ENCODE results near the gene MOB2. TPM values are rescaled to one million over a fixed set of nuclear protein-coding genes. Genes with fewer than 3 reads are reported as not detected.

MOB2 gene
- total and polyA plus RNA-seq, 2 of the 13 experiments (the other 11 are each of a cell fraction or from before 2014, with no cell fraction given) = 21.8 to 27.7 TPM

GRCh38 chr11:1473011-1473628 is 13.5 kb downstream of the MOB2 start (continued):
- TF ChIP-seq, protein P1, sequence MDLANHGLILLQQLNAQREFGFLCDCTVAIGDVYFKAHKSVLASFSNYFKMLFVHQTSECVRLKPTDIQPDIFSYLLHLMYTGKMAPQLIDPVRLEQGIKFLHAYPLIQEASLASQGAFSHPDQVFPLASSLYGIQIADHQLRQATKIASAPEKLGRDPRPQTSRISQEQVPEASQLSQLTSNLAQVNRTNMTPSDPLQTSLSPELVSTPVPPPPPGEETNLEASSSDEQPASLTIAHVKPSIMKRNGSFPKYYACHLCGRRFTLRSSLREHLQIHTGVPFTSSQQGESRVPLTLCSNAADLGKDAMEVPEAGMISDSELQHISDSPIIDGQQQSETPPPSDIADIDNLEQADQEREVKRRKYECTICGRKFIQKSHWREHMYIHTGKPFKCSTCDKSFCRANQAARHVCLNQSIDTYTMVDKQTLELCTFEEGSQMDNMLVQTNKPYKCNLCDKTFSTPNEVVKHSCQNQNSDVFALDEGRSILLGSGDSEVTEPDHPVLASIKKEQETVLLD (CRISPR knock-in tag; IDR thresholded peaks at IDR 0.05; ENCODE audit: low read depth) = no peak
- TF ChIP-seq RBM22 (optimal IDR thresholded peaks at IDR 0.05; ENCODE audit: low read length) = no peak

DNA sequence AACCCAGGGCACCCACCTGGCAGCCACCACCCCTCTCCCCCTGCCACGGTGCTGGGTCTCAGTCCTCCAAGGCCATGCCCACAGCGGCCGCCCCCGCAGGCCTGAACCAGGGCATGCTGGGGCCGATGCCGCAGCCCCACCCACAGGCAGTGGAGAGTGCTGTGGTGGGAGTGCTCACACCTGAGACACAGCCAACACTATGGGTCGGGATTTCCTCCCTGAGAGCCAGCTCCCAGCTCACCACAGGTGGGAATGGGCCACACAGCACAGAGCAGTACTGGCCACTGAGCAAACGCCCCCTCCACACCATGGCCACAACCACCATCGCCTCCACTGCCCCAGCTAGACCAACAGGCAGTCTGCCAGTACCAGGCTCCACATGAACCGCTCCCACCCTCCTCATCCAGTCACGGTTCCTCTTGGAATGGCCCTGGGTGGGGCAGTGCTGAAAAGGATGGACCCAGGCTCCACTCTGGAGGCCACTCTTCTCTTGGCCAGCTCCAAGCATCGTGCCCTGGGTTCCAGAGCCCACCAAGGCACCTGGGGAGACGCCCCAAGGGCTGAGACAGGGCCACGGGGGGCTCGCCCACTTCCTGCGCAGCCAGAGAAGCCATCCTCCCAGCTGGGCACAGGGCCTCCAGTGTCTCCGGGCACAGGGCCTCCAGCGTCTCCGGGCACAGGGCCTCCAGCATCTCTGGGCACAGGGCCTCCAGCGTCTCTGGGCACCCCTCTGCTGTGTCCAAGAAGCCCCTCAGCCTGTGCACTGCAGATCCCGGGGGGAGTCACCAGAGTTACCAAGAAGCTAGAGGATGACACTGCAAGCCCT is 14.2 kb downstream of the MOB2 start:
- no peak overlapping the region for H3K4me3 ChIP-seq (replicated peaks in 1 of 3; ENCODE audit: insufficient read depth in 1 of 3, low read depth in 2 of 3, low read length in 3 of 3)
- BruUV-seq (replicated peaks) = no TSS peak
- H3K27me3 ChIP-seq (ENCODE audit: control insufficient read depth in 1 of 2, insufficient read depth in 2 of 2, low read length in 2 of 2) = no peaks in the 10 kb centered on the region
- CTCF ChIA-PET (ENCODE audit: low intra/inter-chr PET ratio, low total read pairs) = no interaction called here
- 92% methylated on average over 9 of the region's 21 CpGs for WGBS (ENCODE audit: low lambda C conversion rate)
- no peaks in the 10 kb centered on the region for H3K79me2 ChIP-seq (ENCODE audit: insufficient read depth, low read length)
- TF ChIP-seq ZNF3 (CRISPR knock-in tag; IDR thresholded peaks at IDR 0.05) (no peak), EEA1 (CRISPR knock-in tag; IDR thresholded peaks at IDR 0.05; ENCODE audit: borderline replicate concordance) (no peak), NFIB (CRISPR knock-in tag; IDR thresholded peaks at IDR 0.05; ENCODE audit: borderline replicate concordance) (no peak), IKZF4 (CRISPR knock-in tag; IDR thresholded peaks at IDR 0.05; ENCODE audit: borderline replicate concordance, low read depth, not compliant biosample characterization) (no peak), HNRNPLL (IDR thresholded peaks at IDR 0.05; ENCODE audit: low read depth, low read length, poor library complexity, severe bottlenecking) (no peak), FOXK1 (CRISPR knock-in tag; IDR thresholded peaks at IDR 0.05; ENCODE audit: borderline replicate concordance, low read depth) (no peak), ZNF512B (CRISPR knock-in tag; IDR thresholded peaks at IDR 0.05; ENCODE audit: borderline replicate concordance) (no peak), AGO2 (optimal IDR thresholded peaks at IDR 0.05; ENCODE audit: low read depth, low read length) (peak; percentile 14)
- H3K27ac ChIP-seq (ENCODE audit: extremely low read length, insufficient read depth, low read length) = no peak overlapping the region
- no peaks in the 10 kb centered on the region for H3K9me3 ChIP-seq (ENCODE audit: low read length)
- H3K4me2 ChIP-seq (ENCODE audit: low read depth, low read length) = no peak overlapping the region
- no peak for FAIRE-seq
- no peaks in the 10 kb centered on the region for H4K20me1 ChIP-seq (ENCODE audit: insufficient read depth, low read length)
- DNase-seq (ENCODE audit: low spot score) = no peak
- no peak overlapping the region for H2AFZ ChIP-seq (ENCODE audit: low read length)
- in situ Hi-C loops (cut with HindIII; ENCODE audit: extremely low pct_ligation_motif_present, low pct_unique_long_range_greater_than_20kb) = no loop called here
- peaks cover 2 to 9% of the 10 kb centered on the region in 2 experiments; a peak in 3 of 5 replicates for H3K36me3 ChIP-seq (replicated peaks in 1 of 2; ENCODE audit: control insufficient read depth in 1 of 2, insufficient read depth in 2 of 2, low read length in 2 of 2)
- no peak overlapping the region for H3K9ac ChIP-seq (ENCODE audit: insufficient read depth, low read depth, low read length)
- H3K4me1 ChIP-seq (ENCODE audit: insufficient read depth, low read length) = no peaks in the 10 kb centered on the region
- no peak for ATAC-seq
- intact Hi-C loops (cut with micrococcal nuclease; ENCODE audit: unreplicated experiment) = no loop called here
- POLR2A ChIA-PET = no interaction called here
